Measurements from ENCODE around the gene HIRIP3.
"Not testable (repeated sequence)": the region's sequence is repeated elsewhere in the genome, so short reads cannot be mapped to it uniquely, and the experiment has no call there.

GRCh38 chr16:30015450-30015849 is 20.0 kb upstream of the HIRIP3 start:
- not testable (repeated sequence) for TF ChIP-seq CTCF (IDR thresholded peaks at IDR 0.05; ENCODE audit: control extremely low read depth in 1 of 3, insufficient read depth in 1 of 3, low read depth in 1 of 3, low read length in 3 of 3); SRF (IDR thresholded peaks at IDR 0.05; ENCODE audit: low read depth, low read length); POLR2A (IDR thresholded peaks at IDR 0.05; ENCODE audit: control extremely low read depth in 1 of 2, low read depth in 2 of 2, low read length in 2 of 2); POLR2AphosphoS5 (IDR thresholded peaks at IDR 0.05; ENCODE audit: low read depth, low read length); RAD21 (IDR thresholded peaks at IDR 0.05 in 1 of 2, conservative IDR thresholded peaks at IDR 0.05 in 1 of 2; ENCODE audit: low read depth in 2 of 2, low read length in 2 of 2); MAX (IDR thresholded peaks at IDR 0.05); TAF1 (IDR thresholded peaks at IDR 0.05; ENCODE audit: low read depth, low read length); EZH2 (IDR thresholded peaks at IDR 0.05; ENCODE audit: low read depth, low read length, severe bottlenecking); RBBP5 (IDR thresholded peaks at IDR 0.05; ENCODE audit: borderline replicate concordance, low read depth, low read length); ATF3 (IDR thresholded peaks at IDR 0.05; ENCODE audit: insufficient read depth, low read depth, low read length); SIX5 (IDR thresholded peaks at IDR 0.05; ENCODE audit: low read depth, low read length); SIN3A (conservative IDR thresholded peaks at IDR 0.05 in 1 of 2, IDR thresholded peaks at IDR 0.05 in 1 of 2; ENCODE audit: low read depth in 1 of 2, low read length in 2 of 2)
